Prostate gland (tissue), 2 donors: Measurements from ENCODE around the gene RPL35A. TPM values are rescaled to one million over a fixed set of nuclear protein-coding genes. Genes with fewer than 3 reads are reported as not detected.

Experiments used
- DNase-seq: peaks from one replicate; pipeline ENCODE4 v3.0.0-alpha.2; 2019; ENCODE audit warnings: low spot score
- H3K27ac ChIP-seq, 2 donors: fragments of 200-600 bp; sonication (generic); 2 replicates each; pipeline ENCODE4 v1.5.1; 2017 to 2019
- H3K27me3 ChIP-seq: fragments of 200-600 bp; sonication (generic); replicated peaks from 2 replicates; pipeline ENCODE4 v1.5.1; 2019; ENCODE audit not compliant: insufficient read depth
- H3K36me3 ChIP-seq, 2 donors: fragments of 200-600 bp; sonication (generic); 1 replicate in 1 of 2; 2 replicates in 1 of 2; pipeline versions ENCODE4 v1.5.1 to v1.8.1; 2017 to 2019
- H3K4me1 ChIP-seq: fragments of 200-600 bp; sonication (generic); replicated peaks from 2 replicates; pipeline ENCODE4 v1.5.1; 2019
- H3K4me3 ChIP-seq, 2 donors: fragments of 200-600 bp; sonication (generic); 2 replicates each; pipeline ENCODE4 v1.5.1; 2017 to 2019
- H3K9me3 ChIP-seq: fragments of 200-600 bp; sonication (generic); 2 replicates; pipeline ENCODE4 v1.5.1; 2017
- CTCF ChIP-seq, 4 experiments: fragments of 200-600 bp in 2 of 4; fragments of 450-650 bp in 2 of 4; sonication (generic) in 2 of 4; IDR thresholded peaks; 1 replicate in 3 of 4; 2 replicates in 1 of 4; pipeline ENCODE4 v1.5.1; 2016 to 2019; ENCODE audit warnings: antibody characterized with exemption in 4 of 4, mild to moderate bottlenecking in 2 of 4, moderate library complexity in 2 of 4
- POLR2A ChIP-seq: fragments of 450-650 bp; IDR thresholded peaks from one replicate; pipeline ENCODE4 v1.6.1; 2016; ENCODE audit warnings: antibody characterized with exemption, mild to moderate bottlenecking
- POLR2AphosphoS5 ChIP-seq: sonication (generic); formaldehyde crosslinking; IDR thresholded peaks from one replicate; pipeline ENCODE4 v1.6.1; 2017; ENCODE audit warnings: antibody characterized with exemption
- WGBS: methylation state at CpG from one replicate; pipeline ENCODE4 v1.1.5; 2018; 5-methylcytosine and 5-hydroxymethylcytosine counted together
- intact Hi-C: fragments of 100-400 bp; cut with DNase I; formaldehyde crosslinking; loops from one replicate; pipeline ENCODE4 v1.14.2; 2022
- total RNA-seq, 2 donors: library from RNA; depleted of rRNA; stranded (reverse); fragments of >200 nt; gene quantifications; one replicate each; pipeline ENCODE4 v1.1.0, GENCODE V29; 2016

The RPL35A gene
- total RNA-seq, result 1,000 to 10,000 TPM in 1 of 2 donors, 100 to 1,000 TPM in 1; 480 to 1,367 TPM

- peak; percentile 84 for DNase-seq
- WGBS, result under 1% methylated on average over 36 of the region's 36 CpGs
- H3K36me3 ChIP-seq, result peaks cover 5 to 25% of the 10 kb centered on the region in 2 donors
- TF ChIP-seq POLR2A (peak; percentile 67), POLR2AphosphoS5 (peak; percentile 96), CTCF (IDR thresholded peaks at IDR 0.05) (peak in 2 of 4 experiments; percentile 2 to 9)
- no peaks in the 10 kb centered on the region for H3K27me3 ChIP-seq
- peaks cover 12% of the 10 kb centered on the region for H3K4me1 ChIP-seq
- intact Hi-C loops, result no loop called here
- no peaks in the 10 kb centered on the region for H3K9me3 ChIP-seq
- peak within 1 kb of the TSS; percentile 88 to 91 for H3K27ac ChIP-seq
- peak within 1 kb of the TSS; percentile 58 to 63 for H3K4me3 ChIP-seq
Measured at GRCh38 chr3:197949778-197950676, at the start of gene RPL35A. Gene RPL35A (plus strand): TSS chr3:197950190. CDS start chr3:197950968, 778 bp downstream.

GRCh38 chr3:197901626-197902025 is 48.4 kb upstream of the RPL35A start:
- H3K9me3 ChIP-seq, result no peaks in the 10 kb centered on the region
- H3K27ac ChIP-seq, result no peak overlapping the region
- intact Hi-C loops, result no loop called here
- no peaks in the 10 kb centered on the region for H3K27me3 ChIP-seq
- no peak overlapping the region for H3K4me3 ChIP-seq
- H3K4me1 ChIP-seq, result no peaks in the 10 kb centered on the region
- H3K36me3 ChIP-seq, result no peaks in the 10 kb centered on the region
- DNase-seq, result no peak
- 100% methylated on average over 4 of the region's 4 CpGs for WGBS
- TF ChIP-seq POLR2AphosphoS5 (no peak), CTCF (IDR thresholded peaks at IDR 0.05) (no peak), POLR2A (no peak)

DNA sequence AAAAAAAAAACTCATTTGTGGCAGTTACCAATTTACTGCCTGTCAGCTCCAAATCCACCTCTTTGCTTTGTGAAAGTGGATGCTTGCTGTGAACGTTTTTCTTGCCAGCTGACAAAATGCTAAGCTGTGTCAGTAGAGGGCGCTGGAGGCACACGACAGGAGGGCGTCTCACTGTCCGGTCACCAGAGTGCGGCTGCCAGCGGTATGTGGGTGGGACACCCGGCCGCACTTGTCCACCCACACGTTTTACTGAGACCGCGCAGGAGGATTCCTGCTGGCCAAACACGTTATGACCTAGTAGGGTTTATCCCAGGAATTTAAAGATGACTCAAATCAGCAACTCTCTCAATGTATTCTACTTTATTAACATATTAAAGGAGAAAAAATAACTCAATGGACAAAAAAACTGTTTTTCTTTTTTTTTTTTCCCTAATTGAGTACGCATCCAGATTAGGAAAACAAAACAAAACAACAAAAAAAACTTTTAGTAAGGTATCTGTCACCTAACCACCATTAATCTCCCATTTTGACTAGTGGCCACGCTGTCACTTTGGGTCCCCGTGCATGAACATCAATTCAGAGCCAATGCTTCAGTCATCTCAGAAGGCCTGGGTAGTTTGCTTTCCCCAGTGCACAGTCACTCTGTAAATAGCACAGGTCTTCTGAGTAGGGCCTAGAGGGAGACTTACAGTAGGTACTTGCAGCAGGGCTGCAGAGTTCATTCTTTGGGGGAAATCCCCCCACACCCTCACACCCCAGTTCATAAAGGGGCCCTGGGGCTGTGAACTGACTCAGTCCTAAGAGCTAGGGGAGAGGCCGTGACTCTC is 43.8 kb upstream of the RPL35A start:
- H3K27ac ChIP-seq, result no peak overlapping the region
- no peak overlapping the region for H3K4me3 ChIP-seq
- no peaks in the 10 kb centered on the region for H3K4me1 ChIP-seq
- H3K27me3 ChIP-seq, result no peaks in the 10 kb centered on the region
- DNase-seq, result peak; percentile 78
- no peaks in the 10 kb centered on the region for H3K36me3 ChIP-seq
- no peaks in the 10 kb centered on the region for H3K9me3 ChIP-seq
- intact Hi-C loops, result loop anchor here (1.0 kb wide), 1 partner anchor 37 kb away; no protein-coding TSS in a partner anchor
- no peak for TF ChIP-seq POLR2A
- peak; percentile 71 to 88 (median 80) for TF ChIP-seq CTCF (IDR thresholded peaks at IDR 0.05)
- TF ChIP-seq POLR2AphosphoS5, result peak; percentile 57
- 11% methylated on average over 17 of the region's 17 CpGs for WGBS

DNA sequence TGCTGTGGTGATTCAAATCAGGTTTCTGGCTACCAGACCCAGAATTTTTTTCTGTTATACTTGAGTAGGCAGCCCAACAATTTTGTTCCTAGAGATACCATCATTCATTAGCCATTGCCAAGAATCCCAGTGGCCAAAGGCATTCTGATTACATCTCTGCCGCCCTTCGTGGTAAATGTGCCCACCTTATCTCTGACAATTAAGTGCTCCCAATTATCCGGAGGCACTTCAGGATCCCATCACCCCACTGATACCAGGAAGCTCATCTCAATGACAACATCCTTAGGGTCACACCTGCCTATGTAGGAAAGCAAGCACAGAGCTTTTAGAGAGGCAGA is 43.2 kb upstream of the RPL35A start:
- H3K4me3 ChIP-seq, result no peak overlapping the region
- no peaks in the 10 kb centered on the region for H3K9me3 ChIP-seq
- no peaks in the 10 kb centered on the region for H3K4me1 ChIP-seq
- no peaks in the 10 kb centered on the region for H3K27me3 ChIP-seq
- intact Hi-C loops, result loop anchor here (1.0 kb wide), 1 partner anchor 36 kb away; no protein-coding TSS in a partner anchor
- TF ChIP-seq POLR2A (no peak), CTCF (IDR thresholded peaks at IDR 0.05) (no peak), POLR2AphosphoS5 (no peak)
- no peak overlapping the region for H3K27ac ChIP-seq
- no peaks in the 10 kb centered on the region for H3K36me3 ChIP-seq
- 41% methylated on average over 3 of the region's 3 CpGs for WGBS
- no peak for DNase-seq
